Raji (cell line): ENCODE data around the gene ATP13A4.

ENCODE experiments used
- POLR2A ChIP-seq: IDR thresholded peaks from 2 replicates; pipeline ENCODE4 v1.6.1; 2011; ENCODE audit warnings: low read depth, low read length, control low read depth; ENCODE audit not compliant: insufficient read depth

ATP13A4 gene

DNA sequence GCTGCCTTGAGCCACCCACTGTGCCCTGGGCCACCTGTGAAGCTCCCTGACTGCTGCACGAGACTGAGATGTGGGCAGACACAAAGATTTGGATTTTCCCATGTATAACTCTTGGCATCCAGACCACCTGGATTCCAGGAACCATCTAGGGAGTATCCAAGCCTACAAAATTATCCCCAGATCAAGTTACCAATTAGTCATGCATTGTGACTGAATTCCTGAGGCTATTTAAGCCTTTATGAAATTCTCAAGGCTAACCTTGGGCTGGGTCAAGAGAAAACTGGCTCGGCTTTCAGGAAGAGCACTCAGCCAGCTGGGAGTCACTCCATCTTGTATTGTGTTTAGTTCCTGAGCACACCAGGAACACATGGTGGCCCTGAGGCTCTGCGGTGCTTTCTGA lies 162.8 kb downstream of the ATP13A4 start:
- TF ChIP-seq POLR2A = no peak

DNA sequence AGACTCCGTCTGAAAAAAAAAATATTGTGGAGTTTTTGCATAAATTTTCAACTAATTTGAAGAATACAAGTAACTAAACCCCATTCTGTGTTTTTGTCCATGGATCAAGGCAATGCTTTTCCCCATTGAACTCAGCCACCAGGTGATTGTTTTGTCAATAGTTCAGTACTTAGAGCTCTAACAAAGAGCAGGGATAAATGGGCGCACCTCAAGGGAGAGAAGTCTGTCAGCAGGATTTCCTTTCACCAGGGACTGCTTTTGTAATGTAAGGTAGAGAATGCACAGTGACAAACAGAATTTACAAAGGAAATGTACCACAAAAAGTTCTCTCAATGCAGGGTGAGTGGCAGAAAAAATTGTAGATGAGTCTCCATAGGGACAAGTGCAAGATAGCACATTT lies 165.4 kb downstream of the ATP13A4 start:
- no peak for TF ChIP-seq POLR2A

DNA sequence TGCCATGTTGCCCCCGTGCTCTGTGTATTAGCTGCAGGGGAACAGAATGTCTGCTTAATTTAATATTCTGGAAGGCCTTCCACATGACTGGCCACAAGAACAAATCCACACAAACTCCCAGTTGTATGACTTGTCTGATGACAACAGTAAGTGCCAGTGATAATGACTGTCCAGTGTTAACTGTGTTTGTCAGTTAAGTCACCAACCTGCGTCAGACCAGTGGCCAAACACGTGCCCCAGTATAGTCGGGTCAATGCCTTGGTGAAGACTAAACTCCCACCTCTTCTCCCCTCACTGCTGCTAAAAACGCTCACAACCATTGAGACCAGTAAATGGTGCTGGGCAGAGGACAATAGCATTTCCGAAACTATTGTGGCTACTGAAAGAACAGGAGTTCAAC lies 166.3 kb downstream of the ATP13A4 start:
- no peak for TF ChIP-seq POLR2A

DNA sequence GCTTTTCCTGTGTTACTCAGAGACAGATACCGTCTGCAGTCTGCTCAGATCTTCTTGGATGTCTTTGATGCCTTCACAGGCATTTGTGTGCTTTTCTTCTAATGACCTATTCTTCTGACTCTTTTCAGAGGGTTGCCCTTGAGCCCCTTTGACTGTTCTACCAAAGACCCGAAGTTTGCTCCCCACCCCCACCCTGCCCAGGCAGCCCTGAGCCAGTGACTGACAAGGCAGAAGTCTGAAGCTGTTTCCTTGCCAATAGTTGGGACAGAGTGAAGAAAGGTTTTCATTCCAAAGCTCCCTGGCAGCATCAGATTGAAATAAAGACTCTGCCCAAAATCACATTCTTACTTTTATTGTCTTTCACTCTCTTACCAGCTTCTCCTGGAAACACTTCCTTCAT lies 167.1 kb downstream of the ATP13A4 start:
- TF ChIP-seq POLR2A = no peak

DNA sequence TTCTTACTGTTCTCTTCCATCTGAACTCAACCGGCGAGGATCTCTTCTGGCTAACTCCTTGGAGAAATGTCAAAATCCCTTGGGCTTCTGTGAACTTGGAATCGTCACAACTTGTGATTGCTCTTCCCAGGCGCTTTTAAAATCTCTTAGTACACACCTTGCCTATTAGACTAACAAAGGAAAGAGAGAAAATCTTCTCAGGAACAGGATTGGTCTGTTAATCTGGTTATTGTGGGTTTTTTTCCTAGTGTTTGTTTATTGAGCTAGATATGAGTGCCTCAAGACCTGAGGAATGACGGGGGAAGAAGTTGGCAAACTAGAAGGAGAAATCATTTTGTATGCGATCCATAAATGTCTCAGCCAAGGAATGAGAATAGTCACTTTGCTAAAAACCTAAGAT lies 176.0 kb downstream of the ATP13A4 start, which contains the start of gene ATP13A5:
Gene ATP13A5, minus strand, starts transcription at position 48 of the 400 bp plus-strand sequence. Its CDS starts 28 bp downstream, at position 20.
- no peak for TF ChIP-seq POLR2A

DNA sequence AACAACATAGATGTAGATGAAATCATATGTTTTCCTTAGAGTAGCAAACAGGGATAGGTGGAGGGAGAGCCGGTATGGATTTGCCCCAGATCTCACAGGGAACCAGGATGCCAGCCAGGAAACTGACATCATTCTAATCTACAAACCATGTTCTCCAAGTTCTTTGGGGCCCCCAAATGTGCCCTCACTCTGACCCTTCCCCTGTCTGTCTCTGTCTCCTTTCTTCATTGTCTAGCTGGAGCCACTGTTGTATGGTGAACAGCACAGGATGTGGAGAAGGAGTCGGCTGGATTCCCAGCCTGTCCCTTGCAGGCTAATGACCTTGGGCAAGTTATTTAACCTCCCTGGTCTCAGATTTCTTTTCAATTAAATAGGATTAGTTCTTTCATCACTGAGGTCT lies 177.1 kb downstream of the ATP13A4 start:
- TF ChIP-seq POLR2A = no peak

DNA sequence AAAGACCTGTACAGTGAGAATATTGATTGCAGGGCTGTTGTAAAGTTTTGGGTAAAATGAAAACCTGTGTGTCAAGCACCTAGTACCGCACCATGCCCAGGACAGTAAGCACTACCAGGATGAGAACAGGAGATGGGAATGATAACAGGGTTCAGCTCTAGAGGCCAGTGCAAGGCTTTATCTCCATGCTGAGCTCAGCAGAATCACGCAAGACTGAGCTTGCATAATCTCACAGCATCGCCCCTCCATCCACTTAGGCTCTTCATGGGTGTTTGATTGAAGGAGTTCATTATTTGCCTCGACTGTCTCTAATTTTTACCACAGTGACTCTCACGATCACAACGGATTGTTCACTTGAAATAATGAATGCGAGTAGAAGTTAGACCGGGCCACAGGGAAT lies 179.1 kb downstream of the ATP13A4 start:
- no peak for TF ChIP-seq POLR2A

DNA sequence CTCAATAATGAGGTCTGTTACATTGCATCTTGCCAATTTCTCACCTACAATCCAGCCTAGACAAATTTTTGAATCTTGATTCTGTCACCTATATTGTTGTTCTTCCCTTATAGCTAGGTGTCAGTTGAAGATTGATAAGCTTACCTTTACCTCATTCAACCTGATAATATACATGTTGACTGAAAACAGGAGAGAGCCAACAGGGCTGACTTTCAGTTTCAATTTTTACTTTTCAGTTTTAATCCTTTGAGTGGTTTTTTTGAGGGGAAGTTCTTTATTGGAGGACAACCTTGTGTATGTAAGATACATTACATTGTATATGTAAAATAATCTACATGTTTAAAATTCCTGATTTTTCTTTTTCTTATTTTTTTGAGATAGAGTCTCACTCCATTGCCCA lies 181.9 kb downstream of the ATP13A4 start:
- no peak for TF ChIP-seq POLR2A

DNA sequence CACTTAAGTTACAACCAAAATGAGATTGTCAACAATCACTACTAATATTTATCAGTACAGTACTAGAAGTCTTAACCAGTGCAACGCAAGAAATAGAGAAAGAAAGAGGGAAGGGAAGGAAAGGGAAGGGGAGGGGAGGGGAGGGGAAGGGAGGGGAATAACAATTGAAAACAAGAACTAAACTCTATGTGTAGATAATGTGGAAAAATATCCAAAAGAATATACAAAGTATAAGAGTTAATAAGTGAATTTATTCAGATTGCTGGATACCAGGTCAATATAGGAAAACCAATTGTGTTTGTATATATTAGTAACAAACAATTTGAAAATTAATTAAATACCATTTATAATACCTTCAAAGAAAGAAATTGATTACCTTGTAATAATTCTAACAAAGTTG lies 186.8 kb downstream of the ATP13A4 start:
- no peak for TF ChIP-seq POLR2A

DNA sequence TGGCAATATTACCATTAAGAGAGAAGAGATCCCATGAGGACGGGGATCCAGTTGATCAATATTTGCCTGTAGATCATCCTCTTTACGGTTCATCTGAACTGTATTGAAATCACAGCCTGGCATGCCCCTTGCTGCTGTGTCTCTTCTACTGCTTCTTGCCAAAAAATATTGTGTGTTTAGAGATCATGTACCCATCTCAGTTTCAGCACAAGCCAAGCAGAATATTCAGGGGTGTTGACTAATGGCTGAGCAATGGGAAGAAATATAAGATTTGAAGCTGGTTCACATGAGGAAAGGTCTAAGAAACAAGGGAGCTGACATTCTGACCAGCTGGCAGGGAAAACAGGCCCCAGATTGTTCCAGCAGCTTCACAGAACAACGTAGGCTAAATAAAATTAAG lies 197.4 kb downstream of the ATP13A4 start:
- no peak for TF ChIP-seq POLR2A

DNA sequence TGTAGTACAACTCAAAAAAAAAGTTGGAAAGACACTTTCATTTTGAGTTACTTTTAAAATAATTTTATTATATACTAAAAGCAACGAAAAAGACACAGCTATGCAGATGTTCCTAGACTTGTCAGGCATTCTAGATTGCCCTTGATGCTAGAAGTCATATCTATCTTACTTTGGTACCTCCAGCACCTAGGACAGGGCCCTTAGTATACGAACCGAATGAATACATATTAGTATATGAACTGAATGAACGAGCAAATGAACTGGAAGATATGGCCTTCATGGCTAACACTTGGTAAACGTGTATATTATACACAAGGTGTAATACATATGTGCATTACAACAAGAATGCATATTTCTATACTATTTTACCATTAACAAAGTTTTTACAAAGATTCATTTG lies 200.3 kb downstream of the ATP13A4 start:
- no peak for TF ChIP-seq POLR2A
